HG03558 (cell line): ENCODE data around the gene MALRD1.

ENCODE experiments used
- ATAC-seq: cut with Tn5 transposase; IDR thresholded peaks from one replicate; pipeline ENCODE4 v1.9.1; 2021; ENCODE audit warnings: moderate number of reproducible peaks; ENCODE audit not compliant: unreplicated experiment; ENCODE audit errors: extremely low read depth

The MALRD1 gene

GRCh38 chr10:19549503-19549902 lies 500.9 kb downstream of the MALRD1 start:
- ATAC-seq: no peak

GRCh38 chr10:19556666-19557065 lies 508.1 kb downstream of the MALRD1 start:
- ATAC-seq: no peak

- ATAC-seq: no peak
Measured at GRCh38 chr10:19561181-19561580, 512.6 kb downstream of the MALRD1 start.

- ATAC-seq: no peak
Measured at GRCh38 chr10:19563388-19564141, 515.0 kb downstream of the MALRD1 start.

- no peak for ATAC-seq
Measured at GRCh38 chr10:19570120-19570519, 521.5 kb downstream of the MALRD1 start.

GRCh38 chr10:19570991-19571390 lies 522.4 kb downstream of the MALRD1 start:
- no peak for ATAC-seq

- no peak for ATAC-seq
Measured at GRCh38 chr10:19572056-19572455, 523.5 kb downstream of the MALRD1 start.

- ATAC-seq: no peak
Measured at GRCh38 chr10:19576576-19576975, 528.0 kb downstream of the MALRD1 start.

- ATAC-seq: no peak
Measured at GRCh38 chr10:19577381-19577780, 528.8 kb downstream of the MALRD1 start.

- no peak for ATAC-seq
Measured at GRCh38 chr10:19577807-19578206, 529.2 kb downstream of the MALRD1 start.

- ATAC-seq: no peak
Measured at GRCh38 chr10:19578571-19578970, 530.0 kb downstream of the MALRD1 start.

GRCh38 chr10:19579761-19580545 lies 531.4 kb downstream of the MALRD1 start:
- no peak for ATAC-seq

GRCh38 chr10:19580691-19581090 lies 532.1 kb downstream of the MALRD1 start:
- ATAC-seq: no peak

- ATAC-seq: no peak
Measured at GRCh38 chr10:19588608-19589007, 540.0 kb downstream of the MALRD1 start.

GRCh38 chr10:19592276-19592675 lies 543.7 kb downstream of the MALRD1 start:
- no peak for ATAC-seq

- ATAC-seq: no peak
Measured at GRCh38 chr10:19595212-19595845, 546.7 kb downstream of the MALRD1 start.

GRCh38 chr10:19605806-19606205 lies 557.2 kb downstream of the MALRD1 start:
- ATAC-seq: no peak

GRCh38 chr10:19606968-19607367 lies 558.4 kb downstream of the MALRD1 start:
- ATAC-seq: no peak

- ATAC-seq: no peak
Measured at GRCh38 chr10:19611775-19612174, 563.2 kb downstream of the MALRD1 start.

- no peak for ATAC-seq
Measured at GRCh38 chr10:19616966-19617365, 568.4 kb downstream of the MALRD1 start.

GRCh38 chr10:19620811-19621210 lies 572.2 kb downstream of the MALRD1 start:
- ATAC-seq: no peak
